ENCODE measurements around the gene ZDHHC20.

- TF ChIP-seq POLR2A (IDR thresholded peaks at IDR 0.05), result no peak
- TF ChIP-seq, protein P1, sequence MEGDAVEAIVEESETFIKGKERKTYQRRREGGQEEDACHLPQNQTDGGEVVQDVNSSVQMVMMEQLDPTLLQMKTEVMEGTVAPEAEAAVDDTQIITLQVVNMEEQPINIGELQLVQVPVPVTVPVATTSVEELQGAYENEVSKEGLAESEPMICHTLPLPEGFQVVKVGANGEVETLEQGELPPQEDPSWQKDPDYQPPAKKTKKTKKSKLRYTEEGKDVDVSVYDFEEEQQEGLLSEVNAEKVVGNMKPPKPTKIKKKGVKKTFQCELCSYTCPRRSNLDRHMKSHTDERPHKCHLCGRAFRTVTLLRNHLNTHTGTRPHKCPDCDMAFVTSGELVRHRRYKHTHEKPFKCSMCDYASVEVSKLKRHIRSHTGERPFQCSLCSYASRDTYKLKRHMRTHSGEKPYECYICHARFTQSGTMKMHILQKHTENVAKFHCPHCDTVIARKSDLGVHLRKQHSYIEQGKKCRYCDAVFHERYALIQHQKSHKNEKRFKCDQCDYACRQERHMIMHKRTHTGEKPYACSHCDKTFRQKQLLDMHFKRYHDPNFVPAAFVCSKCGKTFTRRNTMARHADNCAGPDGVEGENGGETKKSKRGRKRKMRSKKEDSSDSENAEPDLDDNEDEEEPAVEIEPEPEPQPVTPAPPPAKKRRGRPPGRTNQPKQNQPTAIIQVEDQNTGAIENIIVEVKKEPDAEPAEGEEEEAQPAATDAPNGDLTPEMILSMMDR (IDR thresholded peaks at IDR 0.05), result no peak
- no peak for TF ChIP-seq POLR2AphosphoS5 (IDR thresholded peaks at IDR 0.05)
- no peak for TF ChIP-seq EP300 (IDR thresholded peaks at IDR 0.05)
These were observed 13.3 kb downstream of the ZDHHC20 start for GRCh38 chr13:21445759-21446158.
